Heart left ventricle (tissue), 16 donors: ENCODE measurements around the gene KCNJ18. TPM values are rescaled to one million over a fixed set of nuclear protein-coding genes. Genes with fewer than 3 reads are reported as not detected.
A peak's percentile ranks its signal among the peaks of the same experiment; 100 is the strongest.
"Not testable (repeated sequence)": the region's sequence is repeated elsewhere in the genome, so short reads cannot be mapped to it uniquely, and the experiment has no call there.

Experiments
- ATAC-seq, 4 donors: fragments of 200-7000 bp; cut with Tn5 transposase; one replicate each; pipeline ENCODE4 v1.9.1; 2020 to 2022; ENCODE audit warnings: moderate library complexity in 4 of 4, mild to moderate bottlenecking in 3 of 4, moderate number of reproducible peaks in 1 of 4
- DNase-seq, 5 donors: peaks; one replicate each; pipeline ENCODE4 v3.0.0-alpha.2; 2020
- H3K27ac ChIP-seq, 12 donors: fragments of 200-600 bp; sonication (generic) in 4 of 12; one replicate each; pipeline versions ENCODE4 v1.5.0 to v1.8.0; 2016 to 2022; ENCODE audit warnings: mild to moderate bottlenecking in 2 of 12
- H3K27me3 ChIP-seq, 9 donors: fragments of 200-600 bp; sonication (generic) in 2 of 9; one replicate each; pipeline versions ENCODE4 v1.5.1 to v1.8.0; 2016 to 2022; ENCODE audit warnings: mild to moderate bottlenecking in 3 of 9
- H3K36me3 ChIP-seq, 9 donors: fragments of 200-600 bp; sonication (generic) in 2 of 9; one replicate each; pipeline versions ENCODE4 v1.5.0 to v1.8.0; 2018 to 2022; ENCODE audit warnings: mild to moderate bottlenecking in 2 of 9
- H3K4me1 ChIP-seq, 12 donors: fragments of 200-600 bp; sonication (generic) in 4 of 12; one replicate each; pipeline versions ENCODE4 v1.5.0 to v1.8.0; 2016 to 2022; ENCODE audit warnings: mild to moderate bottlenecking in 3 of 12
- H3K4me3 ChIP-seq, 12 donors: fragments of 200-600 bp; sonication (generic) in 4 of 12; one replicate each; pipeline versions ENCODE4 v1.5.0 to v1.8.0; 2017 to 2022; ENCODE audit warnings: mild to moderate bottlenecking in 9 of 12, moderate library complexity in 4 of 12
- H3K9me3 ChIP-seq, 12 donors: fragments of 200-600 bp; sonication (generic) in 4 of 12; one replicate each; pipeline versions ENCODE4 v1.5.0 to v1.8.0; 2016 to 2022; ENCODE audit warnings: mild to moderate bottlenecking in 1 of 12
- CTCF ChIP-seq, 12 donors: fragments of 200-600 bp; sonication (generic) in 4 of 12; IDR thresholded peaks; one replicate each; pipeline versions ENCODE4 v1.5.0 to v1.8.0; 2018 to 2022; ENCODE audit warnings: antibody characterized with exemption in 12 of 12, mild to moderate bottlenecking in 5 of 12
- POLR2A ChIP-seq, 2 donors: fragments of 450-650 bp; IDR thresholded peaks; one replicate each; pipeline ENCODE4 v1.6.1; 2017; ENCODE audit warnings: antibody characterized with exemption in 2 of 2, mild to moderate bottlenecking in 2 of 2, moderate library complexity in 2 of 2
- WGBS, 4 donors: extraction: QIAGEN DNeasy Blood & Tissue Kit in 2 of 4; methylation state at CpG; one replicate each; pipeline versions ENCODE4 v1.1.5 to v1.1.7; 2013 to 2018; 5-methylcytosine and 5-hydroxymethylcytosine counted together
- intact Hi-C, 10 donors: fragments of 100-400 bp; cut with DNase I; formaldehyde crosslinking; loops; one replicate each; pipeline versions ENCODE4 v1.11.1 to v1.14.2; 2022
- polyA plus RNA-seq, 2 donors: library from polyadenylated mRNA; stranded (reverse); fragments of 200-250 nt; gene quantifications; one replicate each; pipeline ENCODE4 v1.2.3, GENCODE V29; 2013
- total RNA-seq, 9 donors: library from RNA; depleted of rRNA in 2 of 9; stranded (reverse); fragments of >200 nt in 2 of 9; fragmentation: NEBNext Ultra II Directional in 3 of 9; extraction: Animal tissue kit (Norgen Biotek cat#: 25700) in 3 of 9; gene quantifications; one replicate each; pipeline versions ENCODE4 v1.1.0 to v1.2.4, GENCODE V29; 2016 to 2023
- donor health status: ischemic (EF 13 %, LVEDD 7.1; RV severe dilation, severe dysfunction).
- donor health status: healthy with polysubstance abuse.
- donor health status: DM: no; HTN: yes; CAD: no.
- donor health status: DM: no; HTN: no; CAD: no.
- donor health status: ischemic (EF 25% LVEDD 6.9; RV normal size, moderate dysfunction).
- donor health status: ischemic (EF 25% LVEDD 5.7; RV mildly dilated, moderate dysfunction).
- donor health status: healthy.
- donor health status: DM: yes; HTN: yes; CAD: no.
- donor health status: ischemic (EF 35%, LVEDD 5.7; RV mildly dilated, moderate dysfunction).
- donor health status: nonischemic (EF 11% LVEDD 7.7; RV severe dilation, severe dysfunction).
- donor health status: DM: yes; HTN: yes; CAD: no.
- donor health status: PGD.
- donor health status: ischemic (EF 29% LVEDD 5.4; RV normal size, mild dysfunction).
- donor health status: nonischemic (EF 23%, LVEDD 6.1; RV moderate dilation, normal function).

The KCNJ18 gene
- total and polyA plus RNA-seq, 11 donors, result not detected

- H3K4me1 ChIP-seq, result no peaks in the 10 kb centered on the region
- intact Hi-C loops, result no loop called here
- H3K36me3 ChIP-seq, result no peaks in the 10 kb centered on the region
- H3K27me3 ChIP-seq, result no peaks in the 10 kb centered on the region
- no peak for ATAC-seq
- no peak overlapping the region for H3K4me3 ChIP-seq
- TF ChIP-seq POLR2A (IDR thresholded peaks at IDR 0.05) (no peak), CTCF (IDR thresholded peaks at IDR 0.05) (no peak)
- no peak overlapping the region for H3K27ac ChIP-seq
- DNase-seq, result no peak
- H3K9me3 ChIP-seq, result no peaks in the 10 kb centered on the region
- WGBS, 4 donors, result 66 to 80% (median 71%) methylated on average over 12 of the region's 12 CpGs
These were observed 18.9 kb downstream of the KCNJ18 start for GRCh38 chr17:21711182-21711581.

- intact Hi-C loops, H3K4me1 ChIP-seq, H3K9me3 ChIP-seq, H3K4me3 ChIP-seq, H3K27ac ChIP-seq, ATAC-seq, H3K36me3 ChIP-seq, DNase-seq, H3K27me3 ChIP-seq: not testable (repeated sequence)
- 64 to 67% (median 65%) methylated on average over 8 of the region's 8 CpGs for WGBS, 4 donors
These were observed 20.7 kb downstream of the KCNJ18 start for GRCh38 chr17:21713020-21713419.

GRCh38 chr17:21713631-21714030, 21.3 kb downstream of the KCNJ18 start:
- intact Hi-C loops, H3K4me1 ChIP-seq, H3K9me3 ChIP-seq, H3K4me3 ChIP-seq, H3K27me3 ChIP-seq, DNase-seq, H3K36me3 ChIP-seq, H3K27ac ChIP-seq: not testable (repeated sequence)
- WGBS, 4 donors, result 24 to 26% methylated on average over 1 of the region's 3 CpGs; no CpG with 5 or more reads in 2 of the 4 donors
- peak; percentile 25 to 76 (median 45) for ATAC-seq

- H3K4me1 ChIP-seq, H3K4me3 ChIP-seq, H3K36me3 ChIP-seq, H3K9me3 ChIP-seq, H3K27me3 ChIP-seq, ATAC-seq, intact Hi-C loops, DNase-seq, H3K27ac ChIP-seq: not testable (repeated sequence)
- WGBS, 4 donors, result 38 to 68% (median 46%) methylated on average over 3 of the region's 3 CpGs
These were observed 22.4 kb downstream of the KCNJ18 start for GRCh38 chr17:21714676-21715075.

- H3K9me3 ChIP-seq, H3K4me1 ChIP-seq, H3K4me3 ChIP-seq, H3K27ac ChIP-seq, H3K36me3 ChIP-seq, DNase-seq, intact Hi-C loops, H3K27me3 ChIP-seq, ATAC-seq: not testable (repeated sequence)
- 30 to 77% (median 55%) methylated on average over 1 to 2 of the region's 3 CpGs for WGBS, 4 donors
These were observed 23.6 kb downstream of the KCNJ18 start for GRCh38 chr17:21715877-21716276.

GRCh38 chr17:21718971-21719370, 26.6 kb downstream of the KCNJ18 start:
- H3K9me3 ChIP-seq, H3K4me3 ChIP-seq, H3K27ac ChIP-seq, intact Hi-C loops, ATAC-seq, H3K27me3 ChIP-seq, H3K4me1 ChIP-seq, DNase-seq, H3K36me3 ChIP-seq: not testable (repeated sequence)

- H3K36me3 ChIP-seq, ATAC-seq, intact Hi-C loops, H3K4me1 ChIP-seq, DNase-seq, H3K4me3 ChIP-seq, H3K27me3 ChIP-seq, H3K9me3 ChIP-seq, H3K27ac ChIP-seq: not testable (repeated sequence)
- 55 to 63% (median 57%) methylated on average over 12 of the region's 12 CpGs for WGBS, 4 donors
These were observed 27.3 kb downstream of the KCNJ18 start for GRCh38 chr17:21719511-21720226.

- 54 to 67% (median 65%) methylated on average over 8 of the region's 8 CpGs for WGBS, 4 donors
- H3K4me3 ChIP-seq, H3K4me1 ChIP-seq, H3K9me3 ChIP-seq, DNase-seq, H3K36me3 ChIP-seq, H3K27me3 ChIP-seq, ATAC-seq, H3K27ac ChIP-seq, intact Hi-C loops: not testable (repeated sequence)
These were observed 28.2 kb downstream of the KCNJ18 start for GRCh38 chr17:21720566-21720965.

GRCh38 chr17:21722268-21722667, 29.9 kb downstream of the KCNJ18 start:
- H3K4me1 ChIP-seq, H3K36me3 ChIP-seq, DNase-seq, H3K9me3 ChIP-seq, H3K27ac ChIP-seq, ATAC-seq, H3K4me3 ChIP-seq, H3K27me3 ChIP-seq, intact Hi-C loops: not testable (repeated sequence)
- 54 to 77% (median 54%) methylated on average over 7 of the region's 7 CpGs for WGBS, 4 donors

- H3K9me3 ChIP-seq, H3K27me3 ChIP-seq, H3K4me1 ChIP-seq, intact Hi-C loops, H3K36me3 ChIP-seq, H3K4me3 ChIP-seq, DNase-seq, H3K27ac ChIP-seq: not testable (repeated sequence)
- 53 to 74% (median 65%) methylated on average over 4 to 5 of the region's 6 CpGs for WGBS, 4 donors
- peak in 1 of 4 donors; percentile 32 for ATAC-seq
These were observed 32.1 kb downstream of the KCNJ18 start for GRCh38 chr17:21724216-21725006.
